H1 (cell line): Measurements from ENCODE around the gene ATP9B. TPM values are rescaled to one million over a fixed set of nuclear protein-coding genes. Genes with fewer than 3 reads are reported as not detected.

ENCODE experiments used
- CTCF ChIA-PET: fragments of 300-600 bp; sonication (Branson Sonifier 250); formaldehyde crosslinking; loops from one replicate; lab custom pipeline; 2021; ENCODE audit not compliant: partially characterized antibody; lab: Charles Lee
- POLR2A ChIA-PET: fragments of 300-600 bp; sonication (Branson Sonifier 250); formaldehyde crosslinking; loops from one replicate; lab custom pipeline; 2021; ENCODE audit warnings: inconsistent platforms; ENCODE audit not compliant: partially characterized antibody; lab: Charles Lee
- DNase-seq, 2 experiments: peaks; one replicate each; pipeline versions ENCODE4 v3.0.0 to v3.0.0-alpha.2; 2010 to 2022; ENCODE audit warnings: low spot score in 2 of 2, low read depth in 1 of 2, mixed read lengths in 1 of 2
- FAIRE-seq: peaks from 2 replicates; lab custom pipeline; 2011; peaks lifted over from hg19 to GRCh38; lab: Jason Lieb, UNC
- H2AFZ ChIP-seq: 2 replicates; pipeline ENCODE4 v1.8.1; 2012; ENCODE audit warnings: low read length, inconsistent platforms
- H2AK5ac ChIP-seq: 2 replicates; pipeline ENCODE4 v1.6.1; 2013; ENCODE audit warnings: low read depth, low read length
- H2BK120ac ChIP-seq: replicated peaks from 2 replicates; pipeline ENCODE3; 2013; ENCODE audit warnings: low read depth, low read length, inconsistent platforms
- H2BK12ac ChIP-seq: 2 replicates; pipeline ENCODE4 v1.6.1; 2013; ENCODE audit warnings: low read depth, low read length
- H2BK15ac ChIP-seq: 2 replicates; pipeline ENCODE4 v1.6.1; 2013; ENCODE audit warnings: low read length
- H2BK20ac ChIP-seq: 2 replicates; pipeline ENCODE4 v1.6.1; 2013; ENCODE audit warnings: low read length
- H2BK5ac ChIP-seq: 2 replicates; pipeline ENCODE4 v1.6.1; 2013; ENCODE audit warnings: low read depth, low read length
- H3K14ac ChIP-seq: 2 replicates; pipeline ENCODE4 v1.6.1; 2013; ENCODE audit warnings: inconsistent platforms; ENCODE audit not compliant: insufficient read length
- H3K18ac ChIP-seq: 2 replicates; pipeline ENCODE4 v1.6.1; 2013; ENCODE audit warnings: low read length; ENCODE audit errors: extremely low read depth
- H3K23ac ChIP-seq: 2 replicates; pipeline ENCODE4 v1.6.1; 2013; ENCODE audit warnings: inconsistent platforms; ENCODE audit not compliant: insufficient read length
- H3K23me2 ChIP-seq: 2 replicates; pipeline ENCODE4 v1.6.1; 2013; ENCODE audit warnings: low read depth, low read length
- H3K27ac ChIP-seq: 2 replicates; pipeline ENCODE4 v1.6.1; 2011; ENCODE audit warnings: low read depth, low read length, inconsistent platforms
- H3K27me3 ChIP-seq, 4 experiments: replicated peaks in 1 of 4; 1 replicate in 1 of 4; 2 replicates in 3 of 4; pipeline versions ENCODE4 v1.6.1 to v1.8.1; 2011 to 2013; ENCODE audit warnings: low read length in 3 of 4, mild to moderate bottlenecking in 3 of 4, inconsistent platforms in 2 of 4, mixed read lengths in 2 of 4, moderate library complexity in 1 of 4; ENCODE audit not compliant: control insufficient read depth in 3 of 4, insufficient read depth in 3 of 4; ENCODE audit errors: extremely low read depth in 1 of 4
- H3K36me3 ChIP-seq, 4 experiments: 2 replicates each; pipeline versions ENCODE4 v1.6.1 to v1.8.1; 2011 to 2013; ENCODE audit warnings: mild to moderate bottlenecking in 4 of 4, low read length in 3 of 4, moderate library complexity in 2 of 4, control low read depth in 1 of 4, inconsistent platforms in 1 of 4; ENCODE audit not compliant: insufficient read depth in 4 of 4, control insufficient read depth in 2 of 4
- H3K4ac ChIP-seq: replicated peaks from 2 replicates; pipeline ENCODE3; 2013; ENCODE audit warnings: low read length, low read depth, mixed read lengths, inconsistent platforms; ENCODE audit not compliant: insufficient read length
- H3K4me1 ChIP-seq, 4 experiments: replicated peaks in 1 of 4; 1 replicate in 1 of 4; 2 replicates in 3 of 4; pipeline versions ENCODE4 v1.6.1 to v1.8.1; 2011 to 2013; ENCODE audit warnings: low read length in 3 of 4, inconsistent platforms in 2 of 4, mixed read lengths in 1 of 4; ENCODE audit not compliant: insufficient read depth in 4 of 4, control insufficient read depth in 3 of 4
- H3K4me2 ChIP-seq, 2 experiments: 2 replicates each; pipeline versions ENCODE4 v1.6.1 to v1.8.1; 2011 to 2013; ENCODE audit warnings: low read depth in 2 of 2, low read length in 2 of 2, control low read depth in 1 of 2, inconsistent platforms in 1 of 2, mild to moderate bottlenecking in 1 of 2; ENCODE audit not compliant: insufficient read depth in 1 of 2
- H3K4me3 ChIP-seq, 4 experiments: fragments of 200-600, 300-600 bp in 1 of 4; sonication (generic), shearing (Covaris generic), sonication (Bioruptor Twin) in 1 of 4; 2 replicates each; pipeline versions ENCODE4 v1.5.1 to v1.8.1; 2011 to 2016; ENCODE audit warnings: low read length in 4 of 4, low read depth in 3 of 4, control low read depth in 2 of 4, inconsistent platforms in 2 of 4, mild to moderate bottlenecking in 2 of 4, mixed read lengths in 1 of 4, moderate library complexity in 1 of 4; ENCODE audit not compliant: insufficient read depth in 2 of 4; ENCODE audit errors: extremely low read depth in 1 of 4
- H3K56ac ChIP-seq: replicated peaks from 2 replicates; pipeline ENCODE3; 2013; ENCODE audit warnings: low read depth, mild to moderate bottlenecking, mixed read lengths, low read length, inconsistent platforms; ENCODE audit not compliant: insufficient read length
- H3K79me1 ChIP-seq: 2 replicates; pipeline ENCODE4 v1.6.1; 2013; ENCODE audit warnings: low read depth, low read length, control low read depth
- H3K79me2 ChIP-seq, 2 experiments: 2 replicates each; pipeline versions ENCODE4 v1.6.1 to v1.8.1; 2012 to 2013; ENCODE audit warnings: low read length in 2 of 2, mild to moderate bottlenecking in 2 of 2, inconsistent platforms in 1 of 2; ENCODE audit not compliant: insufficient read depth in 2 of 2, control insufficient read depth in 1 of 2
- H3K9ac ChIP-seq, 4 experiments: replicated peaks in 1 of 4; 1 replicate in 1 of 4; 2 replicates in 3 of 4; pipeline versions ENCODE4 v1.6.1 to v1.8.1; 2011 to 2013; ENCODE audit warnings: low read depth in 3 of 4, low read length in 3 of 4, control low read depth in 2 of 4, mild to moderate bottlenecking in 2 of 4, moderate library complexity in 2 of 4, inconsistent platforms in 1 of 4; ENCODE audit errors: extremely low read depth in 1 of 4
- H3K9me3 ChIP-seq, 2 experiments: 2 replicates each; pipeline versions ENCODE4 v1.6.1 to v1.8.1; 2012 to 2013; ENCODE audit warnings: mild to moderate bottlenecking in 2 of 2, moderate library complexity in 2 of 2, control low read depth in 1 of 2, inconsistent platforms in 1 of 2, low read depth in 1 of 2, low read length in 1 of 2, mixed read lengths in 1 of 2; ENCODE audit not compliant: insufficient read depth in 2 of 2
- H4K20me1 ChIP-seq, 2 experiments: replicated peaks in 1 of 2; 2 replicates each; pipeline versions ENCODE3 to v1.8.1; 2011 to 2013; ENCODE audit warnings: inconsistent platforms in 2 of 2, low read length in 2 of 2, mild to moderate bottlenecking in 1 of 2; ENCODE audit not compliant: insufficient read depth in 2 of 2, control insufficient read depth in 1 of 2
- H4K5ac ChIP-seq: 2 replicates; pipeline ENCODE4 v1.6.1; 2013; ENCODE audit warnings: low read length, low read depth, mixed read lengths, inconsistent platforms; ENCODE audit not compliant: insufficient read length
- H4K8ac ChIP-seq: 2 replicates; pipeline ENCODE4 v1.8.0; 2013; ENCODE audit warnings: mild to moderate bottlenecking, moderate library complexity, low read length, inconsistent platforms; ENCODE audit not compliant: insufficient read depth; ENCODE audit errors: extremely low read depth
- H4K91ac ChIP-seq: replicated peaks from 2 replicates; pipeline ENCODE3; 2013; ENCODE audit warnings: low read length, mixed read lengths, inconsistent platforms; ENCODE audit not compliant: insufficient read length
- ATF2 ChIP-seq: IDR thresholded peaks from 2 replicates; pipeline ENCODE4 v1.6.1; 2012; ENCODE audit warnings: low read length, inconsistent platforms
- CBX5 ChIP-seq: fragments of 300-800, 300-1000 bp; sonication (generic); IDR thresholded peaks from 2 replicates; pipeline ENCODE4 v1.7.1; 2016; ENCODE audit warnings: antibody characterized with exemption, low read length, low read depth
- CTBP2 ChIP-seq: IDR thresholded peaks from 2 replicates; pipeline ENCODE4 v1.7.0; 2011; ENCODE audit warnings: borderline replicate concordance, mild to moderate bottlenecking, moderate library complexity, mixed read lengths, low read length; ENCODE audit not compliant: insufficient read depth, insufficient read length
- CTCF ChIP-seq, 3 experiments: IDR thresholded peaks; 1 replicate in 2 of 3; 2 replicates in 1 of 3; pipeline versions ENCODE4 v1.5.1 to v1.6.1; 2011; ENCODE audit warnings: low read length in 3 of 3, mild to moderate bottlenecking in 3 of 3, inconsistent platforms in 2 of 3, low read depth in 1 of 3, moderate library complexity in 1 of 3; ENCODE audit not compliant: insufficient read depth in 1 of 3; ENCODE audit errors: control extremely low read depth in 1 of 3
- YY1 ChIP-seq: IDR thresholded peaks from 2 replicates; pipeline ENCODE4 v1.6.1; 2011; ENCODE audit warnings: low read depth, mild to moderate bottlenecking, low read length
- whole genome bisulfite sequencing, 2 experiments: shearing (Covaris generic) in 1 of 2; methylation state at CpG; one replicate each; pipeline versions ENCODE4 v1.1.6 to v1.1.7; 2013 to 2015; ENCODE audit warnings: low lambda C conversion rate in 2 of 2, mixed read lengths in 2 of 2, inconsistent platforms in 1 of 2, low coverage in 1 of 2, missing lambda C conversion rate in 1 of 2; ENCODE audit not compliant: insufficient replicate concordance in 2 of 2, insufficient coverage in 1 of 2, insufficient read length in 1 of 2; ENCODE audit errors: extremely low coverage in 1 of 2, missing lambda C conversion rate in 1 of 2; 5-methylcytosine and 5-hydroxymethylcytosine counted together
- polyA plus RNA-seq, 7 experiments: library from polyadenylated mRNA; depleted of rRNA in 3 of 7; stranded (reverse) in 5 of 7; unstranded in 2 of 7; fragments of >200 nt in 5 of 7; fragments of 200-250 nt in 2 of 7; gene quantifications; 1 replicate in 5 of 7; 2 replicates in 1 of 7; 4 replicates in 1 of 7; pipeline versions ENCODE4 v1.2.1 to v1.2.3, GENCODE V29; 2011 to 2013; ENCODE audit warnings: missing spikeins in 2 of 7, mixed read lengths in 2 of 7
- total RNA-seq: library from RNA; stranded (reverse); fragmentation: NEBNext Ultra II Directional; extraction: Animal tissue kit (Norgen Biotek cat#: 25700); gene quantifications from 2 replicates; pipeline ENCODE4 v1.2.1, GENCODE V29; 2021

The ATP9B gene
- total and polyA plus RNA-seq, 2 of the 8 experiments (the other 6 are each of a cell fraction or from before 2014, with no cell fraction given): 15.1 to 21.7 TPM

DNA sequence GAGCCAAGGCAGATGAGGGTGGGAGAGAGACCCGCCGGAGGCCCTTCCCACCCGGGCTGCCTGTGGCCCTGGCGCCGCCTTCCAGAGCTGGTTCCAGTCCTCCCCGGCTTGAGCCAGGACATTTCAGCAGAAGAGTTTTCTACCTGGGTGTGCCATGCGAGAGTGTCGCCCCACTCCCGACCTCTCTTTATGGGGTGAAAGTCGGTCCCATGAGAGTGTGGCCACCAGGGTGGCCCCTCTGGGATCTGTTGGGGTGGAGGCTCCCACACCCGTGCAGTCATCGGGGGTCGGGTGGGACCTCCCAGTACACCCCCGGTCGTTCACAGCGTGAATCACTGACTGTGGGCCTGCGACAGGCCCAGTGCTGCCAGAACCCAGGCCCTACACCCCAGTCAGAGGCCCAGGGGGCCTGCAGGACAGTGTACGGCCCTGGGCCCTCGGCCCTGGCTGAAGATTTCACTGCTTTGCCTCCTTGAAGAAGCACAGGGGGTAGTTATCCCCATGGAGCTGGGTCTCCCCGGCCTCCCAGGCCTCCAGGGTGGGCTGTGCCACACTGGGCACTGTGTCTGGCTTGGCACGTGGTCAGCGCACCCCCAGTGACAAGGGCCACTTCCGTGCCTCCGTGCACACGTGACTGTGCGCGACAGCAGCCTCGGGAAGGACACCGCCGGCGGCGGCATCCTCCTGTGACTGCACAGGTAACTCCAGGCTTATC, 332.5 kb downstream of the ATP9B start:
- Histone ChIP-seq H3K4ac (no peak overlapping the region), H3K27me3 (peaks cover 28 to 32% (median 32%) of the 10 kb centered on the region in 4 experiments), H4K5ac (no peak overlapping the region), H3K79me1 (no peaks in the 10 kb centered on the region), H2AFZ (no peak overlapping the region), H2BK20ac (0 out of 2 replicates have a peak overlapping the region, but pooled peaks have one; percentile 61), H2BK12ac (0 out of 2 replicates have a peak overlapping the region, but pooled peaks have one; percentile 50), H4K91ac (no peak overlapping the region), H4K20me1 (peaks cover 2 to 4% of the 10 kb centered on the region in 2 experiments), H3K9me3 (no peaks in the 10 kb centered on the region), H3K56ac (no peak overlapping the region), H2BK5ac (no peak overlapping the region), H2BK15ac (0 out of 2 replicates have a peak overlapping the region, but pooled peaks have one; percentile 61), H3K36me3 (no peaks in the 10 kb centered on the region; a peak in 1 of 8 replicates), H2AK5ac (0 out of 2 replicates have a peak overlapping the region, but pooled peaks have one; percentile 24), H3K4me3 (no peak overlapping the region), H3K4me1 (peaks cover 0 to 7% (median 2%) of the 10 kb centered on the region in 4 experiments; a peak in 5 of 7 replicates), H3K27ac (no peak overlapping the region), H3K79me2 (no peaks in the 10 kb centered on the region), H3K18ac (no peak overlapping the region), H3K23me2 (peaks cover 3% of the 10 kb centered on the region; the same call in 1 of the 2 replicates), H3K4me2 (0 out of 4 replicates have a peak overlapping the region, but pooled peaks of 1 of the 2 experiments have one; percentile 83), H2BK120ac (no peak overlapping the region), H3K23ac (no peak overlapping the region), H4K8ac (peak overlapping the region; percentile 82), H3K9ac (no peak overlapping the region), H3K14ac (no peak overlapping the region)
- ChIA-PET CTCF (interaction anchor here (1.0 to 2.5 kb wide), 2 partner anchors 21 to 128 kb away, joined by 3 to 7 read pairs; no protein-coding TSS in a partner anchor), POLR2A (interaction anchor here (0.9 to 2.1 kb wide), 2 partner anchors 9 to 13 kb away, joined by 3 to 6 read pairs; no protein-coding TSS in a partner anchor)
- no peak for FAIRE-seq
- no peak for TF ChIP-seq CBX5
- no peak for TF ChIP-seq CTCF (IDR thresholded peaks at IDR 0.05; ENCODE audit: control extremely low read depth in 1 of 3, insufficient read depth in 1 of 3, low read depth in 1 of 3, low read length in 3 of 3)
- TF ChIP-seq CTBP2: no peak
- no peak for TF ChIP-seq ATF2
- TF ChIP-seq YY1: no peak
- 88% methylated on average over 24 of the region's 32 CpGs; no CpG with 5 or more reads in 1 of the 2 experiments for WGBS, 2 experiments
- DNase-seq: no peak
